ENCODE data around the gene TCF3. TPM values are rescaled to one million over a fixed set of nuclear protein-coding genes. Genes with fewer than 3 reads are reported as not detected.

The TCF3 gene
- total and polyA plus RNA-seq, 10 of the 15 experiments (the other 5 are each of a cell fraction or from before 2014, with no cell fraction given) = 6.7 to 282 (median 70.7) TPM

GRCh38 chr19:1576242-1577089 is 75.9 kb downstream of the TCF3 start:
- SMC1A ChIA-PET (ENCODE audit: uncharacterized antibody, unreplicated experiment) = no interaction called here
- POLR2A ChIA-PET = no interaction called here
- Histone ChIP-seq H3K4me1 (ENCODE audit: control insufficient read depth, insufficient read depth, low read length) (no peaks in the 10 kb centered on the region), H3K9me3 (replicated peaks; ENCODE audit: control insufficient read depth, insufficient read depth, low read length) (no peaks in the 10 kb centered on the region), H3K27ac (ENCODE audit: control insufficient read depth, insufficient read depth) (no peak overlapping the region), H3K27me3 (replicated peaks in 1 of 2; ENCODE audit: control insufficient read depth in 2 of 2, insufficient read depth in 2 of 2, low read length in 1 of 2) (no peaks in the 10 kb centered on the region), H2AFZ (ENCODE audit: control insufficient read depth, low read depth, low read length) (no peak overlapping the region), H3K4me2 (ENCODE audit: control insufficient read depth, insufficient read depth) (no peak overlapping the region), H4K20me1 (ENCODE audit: control insufficient read depth, insufficient read depth) (no peaks in the 10 kb centered on the region), H3K36me3 (ENCODE audit: control insufficient read depth in 2 of 2, insufficient read depth in 2 of 2, low read length in 1 of 2) (peaks cover 0 to 10% of the 10 kb centered on the region in 2 experiments), H3K79me2 (ENCODE audit: control insufficient read depth, insufficient read depth, low read length) (no peaks in the 10 kb centered on the region), H3K4me3 (no peak overlapping the region), H3K9ac (ENCODE audit: control insufficient read depth, insufficient read depth, low read length) (no peak overlapping the region)
- intact Hi-C loops (cut with micrococcal nuclease; ENCODE audit: unreplicated experiment) (no loop called here), in situ Hi-C loops (cut with MboI) (no loop called here)
- no TSS peak for BruUV-seq (replicated peaks)
- RAD21 ChIA-PET (ENCODE audit: unreplicated experiment) = no interaction called here
- ATAC-seq (no peak), DNase-seq (ENCODE audit: low read depth, low spot score) (no peak), FAIRE-seq (no peak)
- CTCF ChIA-PET = interaction anchor here (0.6 kb wide), 1 partner anchor 90 kb away, joined by 3 read pairs; no protein-coding TSS in a partner anchor
- TF ChIP-seq POLR2A (IDR thresholded peaks at IDR 0.05; ENCODE audit: low read depth, low read length) = peak; percentile 31; the same call in 1 of the 2 replicates
- TF ChIP-seq POLR2AphosphoS2 (IDR thresholded peaks at IDR 0.05; ENCODE audit: low read depth, low read length) = no peak
- 85% methylated on average over 29 of the region's 30 CpGs for WGBS (ENCODE audit: insufficient coverage, insufficient replicate concordance, low lambda C conversion rate, missing lambda C conversion rate)

- Histone ChIP-seq H3K27me3 (replicated peaks in 1 of 2; ENCODE audit: control insufficient read depth in 2 of 2, insufficient read depth in 2 of 2, low read length in 1 of 2) (no peaks in the 10 kb centered on the region), H3K27ac (ENCODE audit: control insufficient read depth, insufficient read depth) (no peak overlapping the region), H3K4me1 (ENCODE audit: control insufficient read depth, insufficient read depth, low read length) (no peaks in the 10 kb centered on the region), H3K36me3 (ENCODE audit: control insufficient read depth in 2 of 2, insufficient read depth in 2 of 2, low read length in 1 of 2) (peaks cover 0 to 6% of the 10 kb centered on the region in 2 experiments), H3K4me3 (no peak overlapping the region), H4K20me1 (ENCODE audit: control insufficient read depth, insufficient read depth) (no peaks in the 10 kb centered on the region), H3K79me2 (ENCODE audit: control insufficient read depth, insufficient read depth, low read length) (no peaks in the 10 kb centered on the region), H3K9me3 (replicated peaks; ENCODE audit: control insufficient read depth, insufficient read depth, low read length) (no peaks in the 10 kb centered on the region), H2AFZ (ENCODE audit: control insufficient read depth, low read depth, low read length) (no peak overlapping the region), H3K4me2 (ENCODE audit: control insufficient read depth, insufficient read depth) (no peak overlapping the region), H3K9ac (ENCODE audit: control insufficient read depth, insufficient read depth, low read length) (no peak overlapping the region)
- RAD21 ChIA-PET (ENCODE audit: unreplicated experiment) = no interaction called here
- DNase-seq (ENCODE audit: low read depth, low spot score) (no peak), ATAC-seq (no peak), FAIRE-seq (no peak)
- CTCF ChIA-PET = interaction anchor here (0.6 kb wide), 1 partner anchor 91 kb away, joined by 3 read pairs; no protein-coding TSS in a partner anchor
- SMC1A ChIA-PET (ENCODE audit: uncharacterized antibody, unreplicated experiment) = no interaction called here
- intact Hi-C loops (cut with micrococcal nuclease; ENCODE audit: unreplicated experiment) = no loop called here
- in situ Hi-C loops (cut with MboI) = no loop called here
- POLR2A ChIA-PET = no interaction called here
- WGBS (ENCODE audit: insufficient coverage, insufficient replicate concordance, low lambda C conversion rate, missing lambda C conversion rate) = 88% methylated on average over 22 of the region's 22 CpGs
- BruUV-seq (replicated peaks) = no TSS peak
- TF ChIP-seq E2F8 (IDR thresholded peaks at IDR 0.05; ENCODE audit: low read depth, partially characterized antibody) (no peak), NRF1 (conservative IDR thresholded peaks at IDR 0.05; ENCODE audit: low read depth, low read length) (no peak), ZNF24 (IDR thresholded peaks at IDR 0.05) (no peak), JUNB (IDR thresholded peaks at IDR 0.05) (no peak), BCLAF1 (IDR thresholded peaks at IDR 0.05) (no peak)
Measured at GRCh38 chr19:1575323-1576241, 76.8 kb downstream of the TCF3 start.

All from GM12878 (cell line).